ENCODE measurements around the gene CPT1A.

The CPT1A gene

DNA sequence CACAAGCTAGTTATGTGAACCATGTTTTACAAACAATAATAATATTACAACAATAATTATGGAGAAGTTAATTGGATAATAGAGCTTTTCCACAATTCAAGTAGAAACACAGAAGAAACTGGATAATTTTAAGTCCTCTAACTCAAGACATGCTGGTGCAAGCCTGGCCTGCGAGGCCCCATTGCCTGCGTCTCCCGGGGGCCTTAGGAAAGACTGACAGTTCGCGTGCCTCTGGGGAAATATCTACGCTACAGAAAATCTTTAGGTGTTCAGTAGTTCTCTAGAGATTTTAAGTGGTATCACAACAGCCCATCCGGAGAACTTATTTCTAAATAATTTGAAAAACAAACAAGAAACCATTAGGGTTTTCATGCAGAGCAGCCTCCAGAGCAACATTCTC lies 134.2 kb downstream of the CPT1A start:
- DNase-seq (ENCODE audit: low read depth): no peak

GRCh38 chr11:68704887-68705286 lies 136.8 kb downstream of the CPT1A start:
- DNase-seq (ENCODE audit: low read depth): no peak
